Left lung (tissue), 10 donors: ENCODE results near the gene PCARE. TPM values are rescaled to one million over a fixed set of nuclear protein-coding genes. Genes with fewer than 3 reads are reported as not detected.
A peak's percentile ranks its signal among the peaks of the same experiment; 100 is the strongest.

ENCODE experiments used
- ATAC-seq: fragments of 200-7000 bp; cut with Tn5 transposase; one replicate; pipeline ENCODE4 v1.9.1; 2020; ENCODE audit warnings: moderate library complexity
- DNase-seq, 4 donors: peaks; one replicate each; pipeline ENCODE4 v3.0.0-alpha.2; 2013 to 2020
- H3K27ac ChIP-seq, 2 donors: fragments of 200-600 bp; sonication (generic) in 1 of 2; one replicate each; pipeline versions ENCODE4 v1.5.0 to v1.8.0; 2020 to 2021
- H3K27me3 ChIP-seq, 2 donors: fragments of 200-600 bp; sonication (generic) in 1 of 2; one replicate each; pipeline versions ENCODE4 v1.5.0 to v1.8.0; 2020 to 2021
- H3K36me3 ChIP-seq, 2 donors: fragments of 200-600 bp; sonication (generic) in 1 of 2; one replicate each; pipeline versions ENCODE4 v1.5.0 to v1.8.0; 2020 to 2021
- H3K4me1 ChIP-seq, 2 donors: fragments of 200-600 bp; one replicate each; pipeline ENCODE4 v1.8.0; 2021
- H3K4me3 ChIP-seq, 2 donors: fragments of 200-600 bp; sonication (generic) in 1 of 2; one replicate each; pipeline versions ENCODE4 v1.5.0 to v1.8.0; 2020 to 2021; ENCODE audit warnings: mild to moderate bottlenecking in 1 of 2
- H3K9me3 ChIP-seq, 2 donors: fragments of 200-600 bp; sonication (generic) in 1 of 2; one replicate each; pipeline versions ENCODE4 v1.5.0 to v1.8.0; 2020 to 2021
- intact Hi-C, 2 donors: fragments of 100-400 bp; cut with DNase I; formaldehyde crosslinking; loops; one replicate each; pipeline versions ENCODE4 v1.11.2 to v1.14.2; 2022
- polyA plus RNA-seq, 6 donors: library from polyadenylated mRNA; unstranded; fragments of 120-200 nt; gene quantifications; one replicate each; pipeline ENCODE4 v1.2.1, GENCODE V29; 2013; ENCODE audit not compliant: insufficient read length in 6 of 6
- total RNA-seq, 2 donors: library from RNA; stranded (reverse); fragmentation: NEBNext Ultra II Directional; extraction: Animal tissue kit (Norgen Biotek cat#: 25700); gene quantifications; one replicate each; pipeline ENCODE4 v1.2.1, GENCODE V29; 2021
- TF ChIP-seq, protein P1 (sequence below), 2 donors: fragments of 200-600 bp; sonication (generic) in 1 of 2; IDR thresholded peaks; one replicate each; pipeline versions ENCODE4 v1.5.0 to v1.8.0; 2021; ENCODE audit warnings: antibody characterized with exemption in 2 of 2
- donor health status: DM: no; HTN: yes; CAD: no.
- donor health status: DM: no; HTN: no; CAD: no.

PCARE gene
- total and polyA plus RNA-seq, 8 donors = 0.03 to 0.27 (median 0.05) TPM; not detected in 1

DNA sequence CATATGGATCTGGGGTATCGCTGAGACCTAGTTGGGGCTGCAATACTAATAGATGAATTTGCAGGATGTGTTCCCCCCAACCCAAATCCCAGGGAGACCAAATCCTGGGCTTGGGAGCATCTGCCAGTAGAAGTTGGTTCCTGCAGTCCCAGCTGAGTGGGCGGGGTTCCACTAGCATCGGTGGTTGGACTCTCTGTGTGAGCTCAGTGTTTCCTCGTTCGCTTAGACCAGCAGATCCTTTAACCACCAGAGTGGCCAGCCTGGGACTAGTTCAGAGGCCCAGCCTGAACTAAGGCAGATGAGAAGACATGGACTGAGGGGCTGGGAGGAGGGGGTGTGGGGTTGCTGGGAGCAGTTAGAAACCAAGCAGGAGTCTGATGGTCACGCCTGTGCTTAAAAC lies 40.7 kb downstream of the PCARE start:
- no peak for DNase-seq
- Histone ChIP-seq H3K27ac (no peak overlapping the region), H3K4me3 (no peak overlapping the region), H3K9me3 (no peaks in the 10 kb centered on the region), H3K27me3 (no peaks in the 10 kb centered on the region), H3K36me3 (no peaks in the 10 kb centered on the region), H3K4me1 (peaks cover 0 to 2% of the 10 kb centered on the region in 2 donors)
- intact Hi-C loops = no loop called here
- peak; percentile 40 for ATAC-seq
- TF ChIP-seq, protein P1, sequence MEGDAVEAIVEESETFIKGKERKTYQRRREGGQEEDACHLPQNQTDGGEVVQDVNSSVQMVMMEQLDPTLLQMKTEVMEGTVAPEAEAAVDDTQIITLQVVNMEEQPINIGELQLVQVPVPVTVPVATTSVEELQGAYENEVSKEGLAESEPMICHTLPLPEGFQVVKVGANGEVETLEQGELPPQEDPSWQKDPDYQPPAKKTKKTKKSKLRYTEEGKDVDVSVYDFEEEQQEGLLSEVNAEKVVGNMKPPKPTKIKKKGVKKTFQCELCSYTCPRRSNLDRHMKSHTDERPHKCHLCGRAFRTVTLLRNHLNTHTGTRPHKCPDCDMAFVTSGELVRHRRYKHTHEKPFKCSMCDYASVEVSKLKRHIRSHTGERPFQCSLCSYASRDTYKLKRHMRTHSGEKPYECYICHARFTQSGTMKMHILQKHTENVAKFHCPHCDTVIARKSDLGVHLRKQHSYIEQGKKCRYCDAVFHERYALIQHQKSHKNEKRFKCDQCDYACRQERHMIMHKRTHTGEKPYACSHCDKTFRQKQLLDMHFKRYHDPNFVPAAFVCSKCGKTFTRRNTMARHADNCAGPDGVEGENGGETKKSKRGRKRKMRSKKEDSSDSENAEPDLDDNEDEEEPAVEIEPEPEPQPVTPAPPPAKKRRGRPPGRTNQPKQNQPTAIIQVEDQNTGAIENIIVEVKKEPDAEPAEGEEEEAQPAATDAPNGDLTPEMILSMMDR (IDR thresholded peaks at IDR 0.05) = no peak

DNA sequence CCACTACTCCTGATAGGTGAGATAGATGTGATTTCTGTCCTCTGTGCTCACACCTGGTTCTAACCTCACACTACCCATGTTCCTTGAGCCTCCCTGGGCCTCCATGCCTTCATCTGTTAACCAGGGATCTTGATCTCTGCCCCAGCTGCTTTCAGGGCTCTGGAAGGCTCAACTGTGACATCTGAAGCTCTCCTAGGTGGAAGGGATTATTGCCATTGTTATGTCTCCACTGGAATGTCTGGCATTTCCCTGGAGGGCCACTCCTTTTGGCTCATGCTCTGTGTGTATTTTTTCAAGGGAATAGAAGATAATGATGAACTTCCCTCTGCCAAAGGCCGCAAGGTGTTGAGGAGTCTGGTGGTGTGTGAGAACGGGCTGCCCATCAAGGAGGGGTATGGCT lies 41.2 kb downstream of the PCARE start:
- H3K36me3 ChIP-seq = no peaks in the 10 kb centered on the region
- H3K27ac ChIP-seq = no peak overlapping the region
- H3K9me3 ChIP-seq = no peaks in the 10 kb centered on the region
- H3K4me3 ChIP-seq = no peak overlapping the region
- no peaks in the 10 kb centered on the region for H3K27me3 ChIP-seq
- TF ChIP-seq, protein P1 (IDR thresholded peaks at IDR 0.05) = no peak
- peaks cover 0 to 2% of the 10 kb centered on the region in 2 donors for H3K4me1 ChIP-seq
- intact Hi-C loops = no loop called here
- no peak for DNase-seq
- ATAC-seq = peak; percentile 41

DNA sequence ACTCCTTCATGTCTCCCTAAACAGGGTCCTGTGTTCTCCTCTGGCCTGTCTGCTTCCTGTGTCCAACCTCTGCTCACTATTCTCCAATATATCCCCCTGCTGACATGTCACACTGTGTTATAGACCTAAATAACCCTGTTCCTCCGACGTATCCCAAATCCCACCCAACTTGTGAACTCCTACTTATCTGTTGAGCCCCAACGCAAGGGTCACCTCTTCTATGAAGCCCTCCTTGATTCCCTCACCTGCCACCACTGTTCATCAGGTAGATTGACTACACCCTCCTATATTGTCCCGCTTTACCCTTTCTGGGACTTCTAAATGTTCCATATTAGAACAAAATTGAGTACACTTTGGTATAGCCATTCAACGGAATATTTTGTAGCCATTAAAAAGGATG lies 42.1 kb downstream of the PCARE start:
- Histone ChIP-seq H3K27ac (no peak overlapping the region), H3K4me1 (peaks cover 0 to 2% of the 10 kb centered on the region in 2 donors), H3K27me3 (no peaks in the 10 kb centered on the region), H3K9me3 (no peaks in the 10 kb centered on the region), H3K36me3 (no peaks in the 10 kb centered on the region), H3K4me3 (no peak overlapping the region)
- TF ChIP-seq, protein P1 (IDR thresholded peaks at IDR 0.05) = no peak
- DNase-seq (no peak), ATAC-seq (no peak)
- intact Hi-C loops = no loop called here

DNA sequence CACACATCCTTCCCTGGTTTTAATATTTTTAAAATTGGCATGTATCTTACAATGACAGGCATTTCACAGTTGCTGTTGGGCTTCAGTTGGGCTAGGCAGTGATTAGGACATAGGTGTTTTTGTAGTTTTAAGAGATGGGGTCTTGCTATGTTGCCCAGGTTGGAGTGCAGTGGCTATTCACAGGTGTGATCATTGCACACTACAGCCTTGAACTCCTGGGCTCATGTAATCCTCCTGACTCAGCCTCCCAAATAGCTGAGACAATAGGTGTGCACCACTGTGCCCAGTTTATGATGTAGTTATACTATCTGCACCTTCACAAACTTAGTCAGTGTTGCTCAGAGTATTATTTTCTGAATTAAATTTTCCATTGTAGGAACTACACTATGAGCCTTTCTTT lies 43.3 kb downstream of the PCARE start:
- Histone ChIP-seq H3K9me3 (no peaks in the 10 kb centered on the region), H3K36me3 (no peaks in the 10 kb centered on the region), H3K4me1 (peaks cover 0 to 2% of the 10 kb centered on the region in 2 donors), H3K4me3 (no peak overlapping the region), H3K27me3 (no peaks in the 10 kb centered on the region), H3K27ac (no peak overlapping the region)
- intact Hi-C loops = no loop called here
- DNase-seq = no peak
- ATAC-seq = no peak
- TF ChIP-seq, protein P1 (IDR thresholded peaks at IDR 0.05) = no peak

DNA sequence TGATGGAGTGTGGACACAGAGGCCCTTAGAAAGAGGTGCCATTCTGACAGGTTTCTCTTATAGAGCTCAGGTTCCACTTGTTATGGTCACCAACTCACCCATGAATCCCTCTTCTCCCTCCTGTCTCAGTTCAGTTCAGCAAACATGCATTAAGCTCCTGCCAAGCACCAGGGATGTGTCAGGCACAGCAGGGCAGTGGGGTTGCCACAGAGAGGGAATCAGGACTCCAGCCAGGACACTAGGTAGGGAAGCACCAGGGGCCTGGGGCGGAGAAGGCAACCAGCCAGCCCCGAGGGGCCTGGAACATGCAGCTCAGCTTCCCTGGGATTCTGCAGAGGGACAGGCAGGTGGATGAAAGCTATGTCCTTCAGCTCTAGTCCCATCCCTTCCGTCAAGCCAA lies 48.6 kb downstream of the PCARE start:
- Histone ChIP-seq H3K27ac (no peak overlapping the region), H3K36me3 (no peaks in the 10 kb centered on the region), H3K9me3 (no peaks in the 10 kb centered on the region), H3K4me1 (no peaks in the 10 kb centered on the region), H3K4me3 (no peak overlapping the region), H3K27me3 (no peaks in the 10 kb centered on the region)
- no peak for ATAC-seq
- TF ChIP-seq, protein P1 (IDR thresholded peaks at IDR 0.05) = no peak
- intact Hi-C loops = no loop called here
- DNase-seq = no peak
